ENCODE results near the gene PEX11B. TPM values are rescaled to one million over a fixed set of nuclear protein-coding genes. Genes with fewer than 3 reads are reported as not detected.

The PEX11B gene
- total and polyA plus RNA-seq, 2 of the 8 experiments (the other 6 are each of a cell fraction or from before 2014, with no cell fraction given): 9.1 to 15.1 TPM

DNA sequence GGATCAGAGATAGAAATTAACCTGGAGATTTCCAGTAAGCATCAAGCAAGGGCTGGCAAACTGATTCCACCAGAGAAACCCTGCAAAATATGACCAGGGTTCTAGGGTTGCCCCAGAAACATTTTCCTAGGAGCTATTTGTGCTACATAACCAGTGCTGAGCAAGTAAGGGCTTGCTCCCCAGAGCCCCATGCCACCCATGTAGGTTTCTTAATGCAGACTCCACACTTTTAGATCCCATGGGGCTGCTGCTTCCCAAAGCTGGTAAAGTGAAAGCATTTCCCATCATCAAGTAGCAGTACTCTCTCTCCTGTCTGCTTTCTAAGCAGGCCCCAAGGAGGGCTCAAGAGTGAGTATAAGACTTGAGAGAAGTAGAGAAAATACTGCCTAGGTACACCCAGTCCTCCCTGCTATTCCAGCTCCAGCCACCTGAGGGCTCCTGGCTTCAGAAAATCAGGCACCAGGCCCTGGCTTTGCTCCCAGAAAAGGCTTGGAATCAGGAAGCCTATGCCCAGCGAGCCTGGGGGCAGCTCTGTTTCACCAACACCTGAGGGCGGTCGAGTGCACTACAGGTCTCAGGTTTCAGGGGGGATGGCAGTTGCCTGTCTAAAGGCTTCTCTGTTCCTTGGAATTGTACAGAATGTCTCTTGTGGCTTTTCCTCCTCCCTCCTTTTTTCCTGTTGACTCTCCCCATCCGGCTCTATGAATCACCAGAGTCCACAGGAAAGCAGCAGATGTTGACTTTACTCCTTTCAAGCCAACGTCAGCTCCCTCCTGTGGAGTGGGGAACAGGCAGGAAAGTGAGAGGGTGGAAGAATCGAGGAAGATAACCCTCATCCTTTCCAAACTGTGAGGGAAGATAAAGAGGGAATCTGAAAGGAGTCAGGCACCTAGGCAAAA is 26.7 kb downstream of the PEX11B start (continued):
- TF ChIP-seq, protein P1, sequence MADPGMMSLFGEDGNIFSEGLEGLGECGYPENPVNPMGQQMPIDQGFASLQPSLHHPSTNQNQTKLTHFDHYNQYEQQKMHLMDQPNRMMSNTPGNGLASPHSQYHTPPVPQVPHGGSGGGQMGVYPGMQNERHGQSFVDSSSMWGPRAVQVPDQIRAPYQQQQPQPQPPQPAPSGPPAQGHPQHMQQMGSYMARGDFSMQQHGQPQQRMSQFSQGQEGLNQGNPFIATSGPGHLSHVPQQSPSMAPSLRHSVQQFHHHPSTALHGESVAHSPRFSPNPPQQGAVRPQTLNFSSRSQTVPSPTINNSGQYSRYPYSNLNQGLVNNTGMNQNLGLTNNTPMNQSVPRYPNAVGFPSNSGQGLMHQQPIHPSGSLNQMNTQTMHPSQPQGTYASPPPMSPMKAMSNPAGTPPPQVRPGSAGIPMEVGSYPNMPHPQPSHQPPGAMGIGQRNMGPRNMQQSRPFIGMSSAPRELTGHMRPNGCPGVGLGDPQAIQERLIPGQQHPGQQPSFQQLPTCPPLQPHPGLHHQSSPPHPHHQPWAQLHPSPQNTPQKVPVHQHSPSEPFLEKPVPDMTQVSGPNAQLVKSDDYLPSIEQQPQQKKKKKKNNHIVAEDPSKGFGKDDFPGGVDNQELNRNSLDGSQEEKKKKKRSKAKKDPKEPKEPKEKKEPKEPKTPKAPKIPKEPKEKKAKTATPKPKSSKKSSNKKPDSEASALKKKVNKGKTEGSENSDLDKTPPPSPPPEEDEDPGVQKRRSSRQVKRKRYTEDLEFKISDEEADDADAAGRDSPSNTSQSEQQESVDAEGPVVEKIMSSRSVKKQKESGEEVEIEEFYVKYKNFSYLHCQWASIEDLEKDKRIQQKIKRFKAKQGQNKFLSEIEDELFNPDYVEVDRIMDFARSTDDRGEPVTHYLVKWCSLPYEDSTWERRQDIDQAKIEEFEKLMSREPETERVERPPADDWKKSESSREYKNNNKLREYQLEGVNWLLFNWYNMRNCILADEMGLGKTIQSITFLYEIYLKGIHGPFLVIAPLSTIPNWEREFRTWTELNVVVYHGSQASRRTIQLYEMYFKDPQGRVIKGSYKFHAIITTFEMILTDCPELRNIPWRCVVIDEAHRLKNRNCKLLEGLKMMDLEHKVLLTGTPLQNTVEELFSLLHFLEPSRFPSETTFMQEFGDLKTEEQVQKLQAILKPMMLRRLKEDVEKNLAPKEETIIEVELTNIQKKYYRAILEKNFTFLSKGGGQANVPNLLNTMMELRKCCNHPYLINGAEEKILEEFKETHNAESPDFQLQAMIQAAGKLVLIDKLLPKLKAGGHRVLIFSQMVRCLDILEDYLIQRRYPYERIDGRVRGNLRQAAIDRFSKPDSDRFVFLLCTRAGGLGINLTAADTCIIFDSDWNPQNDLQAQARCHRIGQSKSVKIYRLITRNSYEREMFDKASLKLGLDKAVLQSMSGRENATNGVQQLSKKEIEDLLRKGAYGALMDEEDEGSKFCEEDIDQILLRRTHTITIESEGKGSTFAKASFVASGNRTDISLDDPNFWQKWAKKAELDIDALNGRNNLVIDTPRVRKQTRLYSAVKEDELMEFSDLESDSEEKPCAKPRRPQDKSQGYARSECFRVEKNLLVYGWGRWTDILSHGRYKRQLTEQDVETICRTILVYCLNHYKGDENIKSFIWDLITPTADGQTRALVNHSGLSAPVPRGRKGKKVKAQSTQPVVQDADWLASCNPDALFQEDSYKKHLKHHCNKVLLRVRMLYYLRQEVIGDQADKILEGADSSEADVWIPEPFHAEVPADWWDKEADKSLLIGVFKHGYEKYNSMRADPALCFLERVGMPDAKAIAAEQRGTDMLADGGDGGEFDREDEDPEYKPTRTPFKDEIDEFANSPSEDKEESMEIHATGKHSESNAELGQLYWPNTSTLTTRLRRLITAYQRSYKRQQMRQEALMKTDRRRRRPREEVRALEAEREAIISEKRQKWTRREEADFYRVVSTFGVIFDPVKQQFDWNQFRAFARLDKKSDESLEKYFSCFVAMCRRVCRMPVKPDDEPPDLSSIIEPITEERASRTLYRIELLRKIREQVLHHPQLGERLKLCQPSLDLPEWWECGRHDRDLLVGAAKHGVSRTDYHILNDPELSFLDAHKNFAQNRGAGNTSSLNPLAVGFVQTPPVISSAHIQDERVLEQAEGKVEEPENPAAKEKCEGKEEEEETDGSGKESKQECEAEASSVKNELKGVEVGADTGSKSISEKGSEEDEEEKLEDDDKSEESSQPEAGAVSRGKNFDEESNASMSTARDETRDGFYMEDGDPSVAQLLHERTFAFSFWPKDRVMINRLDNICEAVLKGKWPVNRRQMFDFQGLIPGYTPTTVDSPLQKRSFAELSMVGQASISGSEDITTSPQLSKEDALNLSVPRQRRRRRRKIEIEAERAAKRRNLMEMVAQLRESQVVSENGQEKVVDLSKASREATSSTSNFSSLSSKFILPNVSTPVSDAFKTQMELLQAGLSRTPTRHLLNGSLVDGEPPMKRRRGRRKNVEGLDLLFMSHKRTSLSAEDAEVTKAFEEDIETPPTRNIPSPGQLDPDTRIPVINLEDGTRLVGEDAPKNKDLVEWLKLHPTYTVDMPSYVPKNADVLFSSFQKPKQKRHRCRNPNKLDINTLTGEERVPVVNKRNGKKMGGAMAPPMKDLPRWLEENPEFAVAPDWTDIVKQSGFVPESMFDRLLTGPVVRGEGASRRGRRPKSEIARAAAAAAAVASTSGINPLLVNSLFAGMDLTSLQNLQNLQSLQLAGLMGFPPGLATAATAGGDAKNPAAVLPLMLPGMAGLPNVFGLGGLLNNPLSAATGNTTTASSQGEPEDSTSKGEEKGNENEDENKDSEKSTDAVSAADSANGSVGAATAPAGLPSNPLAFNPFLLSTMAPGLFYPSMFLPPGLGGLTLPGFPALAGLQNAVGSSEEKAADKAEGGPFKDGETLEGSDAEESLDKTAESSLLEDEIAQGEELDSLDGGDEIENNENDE (IDR thresholded peaks at IDR 0.05; ENCODE audit: insufficient replicate concordance, low read length): no peak
- TF ChIP-seq KDM1A (IDR thresholded peaks at IDR 0.05; ENCODE audit: borderline replicate concordance, low read length): peak; percentile 41; the same call in 1 of the 2 replicates
